ENCODE measurements around the gene DIP2C.

DIP2C gene

GRCh38 chr10:621513-621912 lies 68.0 kb downstream of the DIP2C start:
- Histone ChIP-seq H3K4me2 (ENCODE audit: low read length) (no peak overlapping the region), H4K8ac (ENCODE audit: low read depth, low read length) (no peak overlapping the region), H3K79me2 (ENCODE audit: control insufficient read depth, insufficient read depth, low read length, poor library complexity) (peaks cover 6% of the 10 kb centered on the region), H3K36me3 (ENCODE audit: control insufficient read depth in 1 of 2, insufficient read depth in 2 of 2, low read length in 2 of 2) (peaks cover 0 to 3% of the 10 kb centered on the region in 2 experiments), H3K18ac (ENCODE audit: low read length) (no peak overlapping the region), H3K27me3 (ENCODE audit: insufficient read depth, low read length) (no peaks in the 10 kb centered on the region), H3K4ac (ENCODE audit: low read depth, low read length) (no peak overlapping the region), H2AK5ac (ENCODE audit: low read length) (no peak overlapping the region), H3K14ac (ENCODE audit: low read length) (no peak overlapping the region), H3K9ac (ENCODE audit: low read length) (no peak overlapping the region), H3K4me1 (ENCODE audit: control insufficient read depth in 1 of 2, insufficient read depth in 2 of 2, low read length in 2 of 2) (peaks cover 25 to 29% of the 10 kb centered on the region in 2 experiments), H2BK12ac (ENCODE audit: low read length) (no peak overlapping the region), H3K4me3 (ENCODE audit: low read depth, low read length) (no peak overlapping the region), H3K79me1 (ENCODE audit: low read length) (peaks cover 19% of the 10 kb centered on the region), H4K91ac (ENCODE audit: low read depth, low read length) (no peak overlapping the region), H2BK120ac (ENCODE audit: insufficient read depth, low read length, poor library complexity) (no peak overlapping the region), H3K23ac (ENCODE audit: low read length) (no peak overlapping the region), H2AFZ (ENCODE audit: insufficient read depth, low read length, poor library complexity) (no peak overlapping the region), H4K12ac (ENCODE audit: low read depth, low read length) (no peak overlapping the region), H2BK5ac (ENCODE audit: low read depth, low read length, poor library complexity) (no peak overlapping the region), H3K9me3 (ENCODE audit: insufficient read depth, low read depth, low read length) (peaks cover 2% of the 10 kb centered on the region), H3K27ac (ENCODE audit: low read depth, low read length) (no peak overlapping the region)
- WGBS (ENCODE audit: extremely low coverage, insufficient coverage, insufficient read length), result no CpG with 5 or more reads among the region's 13 CpGs
- no peak for DNase-seq

- Histone ChIP-seq H3K14ac (ENCODE audit: low read length) (no peak overlapping the region), H2AK5ac (ENCODE audit: low read length) (no peak overlapping the region), H3K79me1 (ENCODE audit: low read length) (peaks cover 18% of the 10 kb centered on the region), H3K4ac (ENCODE audit: low read depth, low read length) (no peak overlapping the region), H3K23ac (ENCODE audit: low read length) (no peak overlapping the region), H2BK120ac (ENCODE audit: insufficient read depth, low read length, poor library complexity) (no peak overlapping the region), H2BK5ac (ENCODE audit: low read depth, low read length, poor library complexity) (no peak overlapping the region), H4K8ac (ENCODE audit: low read depth, low read length) (no peak overlapping the region), H3K9me3 (ENCODE audit: insufficient read depth, low read depth, low read length) (peaks cover 2% of the 10 kb centered on the region), H4K91ac (ENCODE audit: low read depth, low read length) (no peak overlapping the region), H3K27ac (ENCODE audit: low read depth, low read length) (no peak overlapping the region), H2BK12ac (ENCODE audit: low read length) (no peak overlapping the region), H3K9ac (ENCODE audit: low read length) (no peak overlapping the region), H3K27me3 (ENCODE audit: insufficient read depth, low read length) (no peaks in the 10 kb centered on the region), H3K79me2 (ENCODE audit: control insufficient read depth, insufficient read depth, low read length, poor library complexity) (peaks cover 6% of the 10 kb centered on the region), H3K4me3 (ENCODE audit: low read depth, low read length) (no peak overlapping the region), H4K12ac (ENCODE audit: low read depth, low read length) (no peak overlapping the region), H3K4me2 (ENCODE audit: low read length) (no peak overlapping the region), H3K18ac (ENCODE audit: low read length) (no peak overlapping the region), H3K36me3 (ENCODE audit: control insufficient read depth in 1 of 2, insufficient read depth in 2 of 2, low read length in 2 of 2) (peaks cover 0 to 3% of the 10 kb centered on the region in 2 experiments), H3K4me1 (ENCODE audit: control insufficient read depth in 1 of 2, insufficient read depth in 2 of 2, low read length in 2 of 2) (peaks cover 23 to 24% of the 10 kb centered on the region in 2 experiments), H2AFZ (ENCODE audit: insufficient read depth, low read length, poor library complexity) (no peak overlapping the region)
- DNase-seq, result no peak
- WGBS (ENCODE audit: extremely low coverage, insufficient coverage, insufficient read length), result no CpG with 5 or more reads among the region's 12 CpGs
Measured at GRCh38 chr10:620971-621370, 68.5 kb downstream of the DIP2C start.

GRCh38 chr10:620417-620816 lies 69.1 kb downstream of the DIP2C start:
- WGBS (ENCODE audit: extremely low coverage, insufficient coverage, insufficient read length), result no CpG with 5 or more reads among the region's 7 CpGs
- Histone ChIP-seq H3K4me2 (ENCODE audit: low read length) (no peak overlapping the region), H2BK5ac (ENCODE audit: low read depth, low read length, poor library complexity) (no peak overlapping the region)

GRCh38 chr10:619710-620109 lies 69.8 kb downstream of the DIP2C start:
- Histone ChIP-seq H3K9ac (ENCODE audit: low read length) (no peak overlapping the region), H3K23ac (ENCODE audit: low read length) (no peak overlapping the region), H4K91ac (ENCODE audit: low read depth, low read length) (no peak overlapping the region), H2AFZ (ENCODE audit: insufficient read depth, low read length, poor library complexity) (no peak overlapping the region), H4K12ac (ENCODE audit: low read depth, low read length) (no peak overlapping the region), H3K18ac (ENCODE audit: low read length) (no peak overlapping the region), H2BK120ac (ENCODE audit: insufficient read depth, low read length, poor library complexity) (no peak overlapping the region), H3K4me1 (ENCODE audit: control insufficient read depth in 1 of 2, insufficient read depth in 2 of 2, low read length in 2 of 2) (peaks cover 20 to 22% of the 10 kb centered on the region in 2 experiments), H3K27ac (ENCODE audit: low read depth, low read length) (no peak overlapping the region), H3K9me3 (ENCODE audit: insufficient read depth, low read depth, low read length) (peaks cover 2% of the 10 kb centered on the region), H2BK5ac (ENCODE audit: low read depth, low read length, poor library complexity) (no peak overlapping the region), H3K4me2 (ENCODE audit: low read length) (no peak overlapping the region), H3K79me2 (ENCODE audit: control insufficient read depth, insufficient read depth, low read length, poor library complexity) (peaks cover 5% of the 10 kb centered on the region), H3K79me1 (ENCODE audit: low read length) (peaks cover 9% of the 10 kb centered on the region), H2AK5ac (ENCODE audit: low read length) (no peak overlapping the region), H2BK12ac (ENCODE audit: low read length) (no peak overlapping the region), H3K36me3 (ENCODE audit: control insufficient read depth in 1 of 2, insufficient read depth in 2 of 2, low read length in 2 of 2) (peaks cover 0 to 3% of the 10 kb centered on the region in 2 experiments), H3K27me3 (ENCODE audit: insufficient read depth, low read length) (no peaks in the 10 kb centered on the region), H3K14ac (ENCODE audit: low read length) (no peak overlapping the region), H3K4ac (ENCODE audit: low read depth, low read length) (no peak overlapping the region), H3K4me3 (ENCODE audit: low read depth, low read length) (no peak overlapping the region), H4K8ac (ENCODE audit: low read depth, low read length) (no peak overlapping the region)
- DNase-seq, result no peak
- WGBS (ENCODE audit: extremely low coverage, insufficient coverage, insufficient read length), result no CpG with 5 or more reads among the region's 12 CpGs

More at GRCh38 chr10:620417-620816, 69.1 kb downstream of the DIP2C start:
- Histone ChIP-seq H3K79me2 (ENCODE audit: control insufficient read depth, insufficient read depth, low read length, poor library complexity) (peaks cover 5% of the 10 kb centered on the region), H3K4me1 (ENCODE audit: control insufficient read depth in 1 of 2, insufficient read depth in 2 of 2, low read length in 2 of 2) (peaks cover 24 to 25% of the 10 kb centered on the region in 2 experiments), H3K4me3 (ENCODE audit: low read depth, low read length) (no peak overlapping the region), H3K27ac (ENCODE audit: low read depth, low read length) (no peak overlapping the region), H3K14ac (ENCODE audit: low read length) (no peak overlapping the region), H2AK5ac (ENCODE audit: low read length) (no peak overlapping the region), H4K8ac (ENCODE audit: low read depth, low read length) (no peak overlapping the region), H3K18ac (ENCODE audit: low read length) (no peak overlapping the region), H3K9me3 (ENCODE audit: insufficient read depth, low read depth, low read length) (peaks cover 2% of the 10 kb centered on the region), H4K12ac (ENCODE audit: low read depth, low read length) (no peak overlapping the region), H2AFZ (ENCODE audit: insufficient read depth, low read length, poor library complexity) (no peak overlapping the region), H3K4ac (ENCODE audit: low read depth, low read length) (no peak overlapping the region), H3K36me3 (ENCODE audit: control insufficient read depth in 1 of 2, insufficient read depth in 2 of 2, low read length in 2 of 2) (peaks cover 0 to 3% of the 10 kb centered on the region in 2 experiments), H3K9ac (ENCODE audit: low read length) (no peak overlapping the region), H2BK120ac (ENCODE audit: insufficient read depth, low read length, poor library complexity) (no peak overlapping the region), H3K23ac (ENCODE audit: low read length) (no peak overlapping the region), H3K79me1 (ENCODE audit: low read length) (peaks cover 15% of the 10 kb centered on the region), H4K91ac (ENCODE audit: low read depth, low read length) (no peak overlapping the region), H2BK12ac (ENCODE audit: low read length) (no peak overlapping the region), H3K27me3 (ENCODE audit: insufficient read depth, low read length) (no peaks in the 10 kb centered on the region)
- no peak for DNase-seq

All from trophoblast cell (in vitro differentiated cells and primary cell).